ENCODE measurements around the gene NAPEPLD.
"Not testable (repeated sequence)": the region's sequence is repeated elsewhere in the genome, so short reads cannot be mapped to it uniquely, and the experiment has no call there.

NAPEPLD gene

GRCh38 chr7:103106703-103107070 lies 42.2 kb downstream of the NAPEPLD start:
- not testable (repeated sequence) for DNase-seq

GRCh38 chr7:103106005-103106702 lies 42.7 kb downstream of the NAPEPLD start:
- DNase-seq, result no peak

- DNase-seq, result no peak
Measured at GRCh38 chr7:103101543-103101942, 47.4 kb downstream of the NAPEPLD start.

GRCh38 chr7:103100348-103100747 lies 48.6 kb downstream of the NAPEPLD start:
- no peak for DNase-seq

- no peak for DNase-seq
Measured at GRCh38 chr7:103097041-103097440, 51.9 kb downstream of the NAPEPLD start.

- DNase-seq, result not testable (repeated sequence)
Measured at GRCh38 chr7:103095558-103095957, 53.3 kb downstream of the NAPEPLD start.

GRCh38 chr7:103094102-103094501 lies 54.8 kb downstream of the NAPEPLD start:
- DNase-seq, result no peak

- no peak for DNase-seq
Measured at GRCh38 chr7:103093429-103093828, 55.5 kb downstream of the NAPEPLD start.

GRCh38 chr7:103092321-103092720 lies 56.6 kb downstream of the NAPEPLD start:
- not testable (repeated sequence) for DNase-seq

- no peak for DNase-seq
Measured at GRCh38 chr7:103083210-103083609, 65.7 kb downstream of the NAPEPLD start.

- no peak for DNase-seq
Measured at GRCh38 chr7:103082497-103082896, 66.4 kb downstream of the NAPEPLD start.

- DNase-seq, result no peak
Measured at GRCh38 chr7:103080923-103081322, 68.0 kb downstream of the NAPEPLD start.

GRCh38 chr7:103079836-103080235 lies 69.1 kb downstream of the NAPEPLD start:
- no peak for DNase-seq

- DNase-seq, result not testable (repeated sequence)
Measured at GRCh38 chr7:103078226-103078625, 70.7 kb downstream of the NAPEPLD start.

- DNase-seq, result no peak
Measured at GRCh38 chr7:103077318-103077717, 71.6 kb downstream of the NAPEPLD start.

GRCh38 chr7:103076764-103077163 lies 72.1 kb downstream of the NAPEPLD start:
- DNase-seq, result no peak

- peak; percentile 29 for DNase-seq
Measured at GRCh38 chr7:103075337-103075918, 73.5 kb downstream of the NAPEPLD start.

GRCh38 chr7:103074519-103075336 lies 74.2 kb downstream of the NAPEPLD start, which contains the start of the genes ARMC10 and FBXL13:
ARMC10 (plus strand) TSS chr7:103075140; CDS start chr7:103075273, 133 bp downstream.
FBXL13 (minus strand) TSS chr7:103074796.
- peak; percentile 87 for DNase-seq

GRCh38 chr7:103073989-103074518 lies 74.8 kb downstream of the NAPEPLD start:
- no peak for DNase-seq

- DNase-seq, result no peak
Measured at GRCh38 chr7:103071000-103071399, 77.9 kb downstream of the NAPEPLD start.

GRCh38 chr7:103068414-103069403 lies 80.2 kb downstream of the NAPEPLD start:
- DNase-seq, result no peak

GRCh38 chr7:103065667-103066066 lies 83.2 kb downstream of the NAPEPLD start:
- peak; percentile 49 for DNase-seq
